IPS-NIHi11 (cell line): ENCODE data around the gene FABP7.

Experiments used
- DNase-seq: peaks from one replicate; pipeline ENCODE4 v3.0.0; 2012; ENCODE audit warnings: mixed read lengths, low spot score

Gene FABP7

GRCh38 chr6:122758927-122759334, 20.6 kb upstream of the FABP7 start:
- DNase-seq = no peak

DNA sequence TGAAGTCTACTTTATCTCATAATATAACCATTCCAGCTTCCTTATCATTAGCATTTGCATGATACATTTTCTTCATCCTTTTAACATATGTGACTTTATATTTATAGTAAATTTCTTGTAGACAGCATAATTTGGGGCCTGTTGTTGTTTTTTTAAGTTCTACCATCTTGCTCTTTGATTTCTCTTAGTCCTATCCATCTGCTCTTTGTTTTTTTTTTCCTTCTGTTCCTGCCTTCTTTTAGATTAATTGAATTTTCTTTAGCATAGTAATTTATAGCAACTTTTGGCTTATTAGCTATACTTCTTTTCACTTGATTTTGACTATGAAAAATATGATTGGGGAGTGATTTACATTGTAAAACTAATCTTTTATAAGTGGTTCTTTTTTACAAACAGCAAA, 19.2 kb upstream of the FABP7 start:
- DNase-seq = no peak

DNA sequence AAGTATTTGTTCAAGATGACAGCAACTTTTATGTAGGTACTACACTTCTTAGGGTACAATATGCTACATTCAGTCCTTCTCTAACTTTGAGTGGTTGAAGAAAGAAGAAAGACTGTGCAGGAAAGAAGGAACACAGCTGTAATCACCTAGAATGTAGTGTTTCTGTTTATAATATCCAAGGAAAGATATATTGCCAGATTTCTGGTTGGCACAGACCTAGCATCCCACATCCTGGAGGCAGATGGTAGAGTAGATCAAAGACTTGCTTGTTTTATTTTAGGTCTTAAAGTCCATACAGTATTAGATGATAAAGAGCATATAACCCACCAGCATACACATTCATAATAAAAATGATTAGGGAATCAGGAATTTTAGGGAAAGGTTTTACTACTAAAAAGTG, 13.3 kb upstream of the FABP7 start:
- no peak for DNase-seq

DNA sequence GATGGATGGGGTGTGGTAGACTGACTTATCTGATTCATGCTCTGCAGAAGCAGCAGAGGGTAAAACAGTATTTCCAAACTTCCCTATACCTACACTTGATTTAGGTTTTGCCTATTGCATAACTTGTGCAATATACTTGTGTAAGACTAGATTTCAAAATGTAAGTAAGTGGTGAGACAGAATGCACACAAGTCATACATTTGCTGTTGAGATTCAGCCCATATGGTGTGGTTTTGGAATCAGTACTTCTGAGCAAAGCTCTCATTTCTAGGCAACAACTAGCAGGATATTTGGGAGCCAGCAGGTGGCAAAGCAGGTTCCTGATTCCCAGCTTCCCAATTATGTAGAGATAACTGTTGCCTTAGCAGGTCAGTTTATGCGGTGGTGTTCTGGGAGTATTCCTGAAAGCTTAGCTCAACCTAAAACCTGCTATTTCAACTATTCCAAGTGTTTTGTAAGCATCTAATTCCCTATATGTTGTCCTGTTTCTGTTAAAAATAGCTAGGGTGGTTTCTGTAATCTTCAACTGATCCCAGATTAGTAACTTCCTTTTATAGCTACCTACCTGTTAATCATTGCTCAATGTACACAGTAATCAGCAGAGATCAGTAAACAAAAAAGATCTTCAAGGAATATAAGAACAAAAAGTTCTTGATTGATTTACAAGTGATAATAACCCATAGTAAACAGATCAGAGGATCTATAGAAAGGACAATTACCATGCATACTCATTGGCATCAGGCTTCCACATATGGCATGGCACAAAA, 8.5 kb upstream of the FABP7 start:
- DNase-seq = no peak

DNA sequence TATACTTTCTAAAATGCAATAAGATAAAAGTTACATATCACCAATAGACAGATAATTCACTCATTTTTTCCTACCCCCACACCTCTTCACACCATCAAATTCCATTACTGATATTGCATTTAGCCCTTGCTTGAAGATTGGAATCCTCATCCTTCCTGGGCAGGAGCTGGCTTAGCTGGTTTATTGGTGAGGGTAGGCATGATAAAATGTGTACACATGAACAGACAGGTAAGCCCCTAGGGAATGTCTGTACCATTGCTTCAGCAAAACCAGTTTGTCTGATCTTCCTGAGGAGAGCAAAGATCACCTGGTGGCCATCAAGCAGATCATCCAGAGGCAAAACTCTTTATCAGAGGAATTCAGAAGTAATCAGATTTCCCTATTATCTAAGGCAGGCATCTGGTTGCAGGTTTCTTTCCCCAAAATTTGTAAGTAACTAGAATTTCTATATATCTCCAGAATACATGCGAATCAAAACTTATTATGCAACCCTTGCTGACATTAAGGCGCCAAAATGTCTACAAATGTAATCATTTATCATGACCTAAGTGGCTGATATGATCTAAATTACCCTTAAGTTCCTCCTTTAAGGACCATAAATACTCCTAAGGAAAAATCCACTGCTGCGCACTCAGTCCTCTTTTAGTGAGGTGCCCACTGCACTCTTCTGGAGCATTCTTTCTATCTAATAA, 6.6 kb upstream of the FABP7 start:
- no peak for DNase-seq

- DNase-seq = no peak
These were observed 3.5 kb upstream of the FABP7 start for GRCh38 chr6:122775975-122776374.

- no peak for DNase-seq
These were observed 1.2 kb upstream of the FABP7 start for GRCh38 chr6:122778302-122778701.

DNA sequence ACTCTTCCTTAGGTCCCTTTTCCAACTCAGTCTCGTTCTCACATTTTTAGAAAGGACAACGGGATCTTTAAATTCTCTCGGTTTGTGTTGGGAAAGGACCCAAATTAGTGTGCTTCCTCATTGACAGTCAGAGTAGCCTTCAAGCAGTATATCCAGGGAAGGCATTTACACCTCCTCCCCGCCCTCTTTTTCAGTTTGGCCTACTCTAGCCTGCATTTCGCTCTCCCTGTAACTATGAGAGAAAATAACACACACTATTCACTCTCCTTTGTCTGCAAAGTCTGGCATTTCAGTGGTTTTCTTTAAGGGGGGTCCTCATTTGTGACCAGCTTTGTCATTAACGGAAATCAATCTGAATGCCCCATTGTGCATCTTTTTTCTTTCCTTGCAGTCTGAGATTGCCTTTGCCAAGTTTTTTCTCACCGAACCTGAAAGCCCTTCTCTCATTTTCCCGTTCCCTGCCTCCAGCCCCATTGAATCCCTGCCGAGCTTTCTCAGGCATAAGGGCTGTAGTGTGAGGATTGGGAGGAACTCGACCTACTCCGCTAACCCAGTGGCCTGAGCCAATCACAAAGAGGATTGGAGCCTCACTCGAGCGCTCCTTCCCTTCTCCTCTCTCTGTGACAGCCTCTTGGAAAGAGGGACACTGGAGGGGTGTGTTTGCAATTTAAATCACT, 393 bp upstream of the FABP7 start:
- peak; percentile 84 for DNase-seq

DNA sequence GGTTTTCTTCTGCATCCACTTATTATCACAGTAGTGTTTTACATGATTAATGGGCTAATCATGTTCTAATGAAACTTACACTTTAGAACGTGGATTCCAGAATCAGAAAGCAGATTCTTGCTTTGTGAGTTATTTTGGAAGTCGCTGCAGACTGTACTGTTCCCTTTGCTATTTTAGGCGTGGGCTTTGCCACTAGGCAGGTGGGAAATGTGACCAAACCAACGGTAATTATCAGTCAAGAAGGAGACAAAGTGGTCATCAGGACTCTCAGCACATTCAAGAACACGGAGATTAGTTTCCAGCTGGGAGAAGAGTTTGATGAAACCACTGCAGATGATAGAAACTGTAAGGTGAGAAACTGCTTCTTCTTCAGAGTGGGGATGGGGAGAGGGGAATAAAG, 598 bp downstream of the FABP7 start:
- DNase-seq = no peak

DNA sequence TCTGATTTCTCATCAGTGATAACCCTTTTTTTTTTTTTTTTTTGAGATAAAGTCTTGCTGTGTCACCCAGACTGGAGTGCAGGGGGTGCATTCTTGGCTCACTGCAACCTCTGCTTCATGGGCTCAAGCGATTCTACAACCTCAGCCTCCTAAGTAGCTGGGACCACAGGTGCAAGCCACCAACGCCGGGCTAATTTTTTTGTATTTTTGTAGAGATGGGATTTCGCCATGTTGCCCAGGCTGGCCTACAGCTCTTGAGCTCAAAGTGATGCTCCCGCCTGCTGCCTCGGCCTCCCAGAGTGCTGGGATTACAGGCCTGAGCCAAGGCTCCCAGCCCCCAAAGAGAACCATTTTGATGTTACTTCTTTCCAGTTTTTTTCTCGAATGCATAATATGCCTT, 2.2 kb downstream of the FABP7 start:
- DNase-seq = no peak

- no peak for DNase-seq
These were observed 3.9 kb downstream of the FABP7 start for GRCh38 chr6:122783401-122783800.

DNA sequence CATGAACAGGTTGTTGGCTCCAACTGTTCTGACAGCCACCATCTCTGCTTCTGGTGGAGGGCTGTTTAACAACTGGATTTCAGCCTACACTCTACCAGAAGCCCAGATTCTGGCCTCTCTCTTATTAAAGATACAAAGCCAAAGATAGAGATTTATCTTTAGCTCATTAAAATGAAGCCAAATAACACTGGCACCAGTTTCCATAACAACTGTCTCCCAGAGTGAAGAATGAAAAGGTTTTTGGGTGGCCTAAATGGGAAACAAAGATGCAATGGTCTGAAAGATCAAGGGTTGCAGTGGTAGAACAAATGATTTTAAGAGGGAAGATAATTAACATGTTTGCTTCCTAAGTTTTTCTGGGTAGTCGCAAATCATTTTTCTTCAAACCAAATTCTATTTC, 6.4 kb downstream of the FABP7 start:
- DNase-seq = no peak

GRCh38 chr6:122787721-122788120, 8.2 kb downstream of the FABP7 start:
- DNase-seq = no peak

DNA sequence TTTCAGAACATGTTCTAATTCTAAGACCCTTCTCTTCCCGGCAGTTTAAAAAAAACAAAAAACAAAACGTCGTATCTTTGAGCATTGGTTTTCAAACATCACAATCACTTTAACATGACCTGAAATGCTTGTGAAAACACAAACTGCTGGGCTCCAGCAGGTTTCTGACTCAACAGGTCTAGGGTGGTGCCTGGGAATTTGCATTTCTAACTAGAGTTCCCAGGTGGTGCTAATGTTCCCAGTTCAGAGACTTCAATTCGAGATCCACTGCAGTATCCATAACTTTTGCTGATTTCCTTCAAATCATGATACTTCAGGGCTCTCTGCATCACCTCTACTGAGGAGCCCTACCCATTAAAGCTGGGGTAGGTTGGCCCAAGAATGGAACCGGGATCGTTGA, 8.7 kb downstream of the FABP7 start:
- no peak for DNase-seq

DNA sequence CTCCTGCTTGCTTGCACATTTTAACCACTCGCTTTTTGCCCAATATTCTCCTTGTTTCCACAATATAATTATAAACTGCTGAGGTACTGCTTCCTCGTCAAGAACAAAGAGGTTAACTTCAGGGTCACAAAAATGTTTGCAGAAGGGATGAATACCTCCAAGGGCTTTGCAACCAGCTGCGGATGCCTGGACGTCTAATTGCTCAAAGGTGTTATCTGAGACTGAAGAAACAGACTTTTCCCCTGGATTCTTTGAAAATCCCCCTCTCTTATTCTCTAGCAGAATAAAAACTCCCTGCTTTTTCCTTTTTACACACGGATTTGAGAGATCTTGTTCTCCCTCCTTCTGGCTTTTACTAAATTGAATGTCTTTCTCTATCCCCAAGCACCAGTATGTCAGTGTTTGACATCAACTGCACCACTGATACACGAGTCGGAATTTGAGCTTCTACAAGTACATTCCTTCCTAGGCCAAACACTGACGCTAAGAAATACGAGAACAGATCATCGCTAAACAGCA, 9.2 kb downstream of the FABP7 start:
- DNase-seq = no peak

DNA sequence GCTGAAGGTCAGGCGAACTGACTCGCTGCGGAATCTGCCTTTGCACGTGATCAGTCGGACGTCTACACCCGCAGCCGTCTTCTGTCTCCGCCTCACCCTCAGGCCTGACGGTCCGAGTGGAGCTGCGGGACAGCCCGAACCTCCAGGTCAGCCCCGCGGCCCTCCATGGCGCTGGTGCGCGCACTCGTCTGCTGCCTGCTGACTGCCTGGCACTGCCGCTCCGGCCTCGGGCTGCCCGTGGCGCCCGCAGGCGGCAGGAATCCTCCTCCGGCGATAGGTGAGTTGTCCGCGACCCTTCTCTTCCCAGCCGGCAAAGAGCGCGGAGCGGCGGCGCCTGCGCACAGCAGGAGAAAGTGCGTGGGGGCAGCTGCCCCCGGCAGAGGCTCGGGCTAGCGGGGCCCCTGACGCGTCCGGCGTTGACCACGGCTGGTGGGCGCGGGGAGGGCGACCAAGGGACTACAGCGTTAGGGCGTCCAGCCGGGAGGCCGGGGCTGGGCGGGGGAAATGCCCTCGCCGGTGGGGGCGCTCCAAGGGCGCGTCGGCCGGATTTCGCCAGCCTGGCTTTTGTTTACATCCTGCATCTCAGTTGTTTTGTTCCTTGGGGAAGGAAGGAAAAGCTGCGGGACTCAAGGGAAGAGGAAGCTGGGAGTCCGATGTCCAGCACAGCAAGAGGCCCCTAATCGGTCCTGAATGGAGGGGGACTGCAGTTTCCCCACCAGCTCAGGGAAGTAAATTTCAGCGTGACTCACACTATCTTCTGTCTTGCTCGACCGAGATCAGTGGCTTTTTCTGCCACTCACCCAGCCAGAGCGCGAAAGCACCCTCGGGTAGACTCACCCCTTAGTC, 9.9 kb downstream of the FABP7 start, which contains the start of gene SMPDL3A:
Gene SMPDL3A (plus strand): TSS at position 77 of the 846 bp plus-strand sequence. CDS start 89 bp downstream, at position 166.
- DNase-seq = peak; percentile 77

DNA sequence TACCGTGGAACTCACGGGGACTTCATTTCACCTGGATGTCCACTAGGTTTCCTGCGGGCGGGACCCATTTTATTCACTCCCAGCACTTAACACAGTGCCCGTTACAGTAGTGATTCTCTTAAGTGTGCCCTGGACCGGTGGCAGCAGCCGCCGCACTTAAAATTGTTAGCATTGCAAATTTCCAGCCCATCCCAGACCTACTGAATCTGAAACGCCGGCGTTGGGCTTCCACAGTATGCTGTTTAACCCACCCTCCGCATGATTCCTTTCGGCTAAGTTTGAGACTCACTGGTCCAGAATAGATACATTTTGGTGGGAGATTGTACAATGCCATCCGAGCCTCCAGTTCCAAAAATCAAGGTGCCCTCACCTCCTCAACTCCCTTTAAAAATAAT, 10.5 kb downstream of the FABP7 start:
- no peak for DNase-seq

DNA sequence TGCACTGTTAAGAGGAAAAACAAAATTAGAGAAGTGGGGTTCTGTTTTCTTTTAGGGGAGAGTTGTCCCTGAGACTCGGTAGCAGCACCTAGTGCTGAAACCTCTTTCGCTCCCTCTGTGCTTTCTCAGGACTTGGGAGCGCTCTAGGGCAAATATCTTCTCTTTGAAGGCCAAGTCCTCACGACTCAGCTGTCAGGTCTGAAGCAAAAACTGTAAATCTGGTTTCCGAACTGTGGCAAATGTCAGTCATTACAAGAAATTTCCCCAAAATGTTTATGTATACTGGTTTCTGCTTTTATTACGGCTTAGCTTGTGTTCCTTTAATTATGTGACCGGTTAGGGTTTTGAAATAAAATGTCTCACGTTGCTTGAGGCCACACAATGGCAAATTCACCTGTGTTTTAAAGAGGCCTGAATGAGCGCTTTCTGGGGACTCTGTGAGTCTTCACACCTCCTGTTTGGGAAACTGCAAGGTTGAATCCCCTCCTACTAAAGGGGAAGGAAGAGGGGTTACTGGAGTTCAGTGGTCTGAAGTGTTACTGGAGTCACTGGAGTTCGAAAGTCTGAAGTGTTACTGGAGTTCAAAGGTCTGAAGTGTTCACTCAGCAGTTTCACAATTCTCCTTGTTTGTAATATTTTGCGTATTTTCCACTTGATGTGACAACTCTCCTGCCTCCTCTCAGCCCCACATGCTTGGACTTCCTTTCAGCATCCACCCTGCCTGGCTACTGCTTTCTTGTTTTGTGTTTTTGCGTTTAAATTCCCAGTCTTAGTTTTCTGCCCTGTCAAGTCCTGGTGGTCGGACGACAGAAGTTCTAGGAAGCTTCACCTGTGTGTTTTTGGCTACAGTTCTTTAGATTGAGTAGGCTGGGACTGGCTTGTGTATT, 11.2 kb downstream of the FABP7 start:
- DNase-seq = peak; percentile 21

DNA sequence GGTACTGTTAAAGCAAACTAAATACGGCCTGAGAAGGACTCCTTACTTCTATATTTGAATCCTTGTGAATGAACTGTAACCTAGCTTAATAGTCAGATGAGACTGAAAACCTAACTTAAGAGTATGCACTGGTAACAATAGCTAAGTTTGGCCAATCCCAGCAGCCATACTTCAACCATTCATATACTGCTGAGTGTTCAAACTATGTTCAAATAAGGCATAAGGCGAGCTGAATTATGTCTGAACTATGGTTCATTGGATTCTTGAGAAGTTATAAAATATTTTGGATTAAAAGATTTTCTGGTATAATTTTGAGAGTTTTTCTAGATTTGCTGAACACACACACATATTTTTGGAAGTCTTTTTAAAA, 11.8 kb downstream of the FABP7 start:
- no peak for DNase-seq

DNA sequence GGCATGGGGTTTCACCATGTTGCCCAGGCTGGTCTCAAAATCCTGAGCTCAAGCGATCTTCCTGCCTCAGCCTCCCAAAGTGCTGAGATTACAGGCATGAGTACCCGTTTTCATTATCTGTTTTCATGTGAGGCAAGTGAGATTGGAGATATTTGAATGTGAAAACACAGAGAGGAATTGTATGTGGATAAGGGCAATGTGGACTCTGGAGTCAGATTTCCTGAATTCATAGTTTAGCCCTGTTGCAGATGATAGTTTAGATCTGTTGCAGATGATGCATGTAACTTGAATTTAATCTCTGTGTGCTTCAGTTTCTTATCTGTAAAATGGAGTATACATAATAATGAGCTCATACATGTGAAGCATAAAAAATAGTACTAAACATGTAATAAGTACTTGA, 13.2 kb downstream of the FABP7 start:
- DNase-seq = no peak

- DNase-seq = no peak
These were observed 18.0 kb downstream of the FABP7 start for GRCh38 chr6:122797537-122797936.
